Measurements from ENCODE around the gene NKX2-3.

Gene NKX2-3

DNA sequence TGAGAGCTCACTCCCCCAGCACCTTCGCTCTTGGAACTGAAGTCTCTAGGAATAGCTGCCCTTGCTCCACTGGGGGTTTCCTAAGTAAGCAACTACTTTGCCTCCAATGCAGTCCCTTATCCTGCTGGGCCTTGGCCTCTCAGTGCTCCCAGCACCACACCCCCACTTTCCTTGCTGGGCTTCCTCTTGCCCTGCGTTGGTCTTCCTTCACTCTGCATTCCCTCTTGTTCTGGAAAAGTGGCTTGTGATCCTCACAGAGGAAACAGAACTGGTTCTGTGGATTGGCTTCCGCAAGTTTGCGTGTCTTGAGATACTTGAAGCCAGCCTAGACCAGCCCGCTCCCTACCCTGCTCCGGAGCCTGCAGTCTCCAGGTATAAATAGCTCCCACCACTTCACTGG is 6.4 kb downstream of the NKX2-3 start:
- no peak for DNase-seq (ENCODE audit: low read depth)

DNA sequence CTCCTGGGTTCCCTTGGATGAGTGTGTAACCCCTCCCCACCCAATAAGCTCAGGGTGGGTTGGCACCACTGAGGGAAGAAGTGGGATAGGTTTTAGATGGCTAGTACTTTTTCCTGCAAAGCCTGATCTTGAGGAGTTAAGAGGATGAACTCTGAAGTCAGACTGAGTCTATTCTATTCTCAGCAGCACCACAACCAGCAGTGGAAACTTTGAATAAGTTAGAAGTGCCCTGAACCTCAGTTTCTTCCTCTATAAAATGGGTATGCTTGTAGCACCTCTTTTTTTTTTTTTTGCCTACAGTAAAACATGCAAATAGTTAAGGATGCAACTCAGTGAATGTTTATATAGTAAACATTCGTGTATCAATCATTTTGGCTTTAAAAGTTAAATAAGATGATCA is 7.1 kb downstream of the NKX2-3 start:
- no peak for DNase-seq (ENCODE audit: low read depth)

- DNase-seq (ENCODE audit: low read depth) = no peak
Measured at GRCh38 chr10:99540306-99540656, 7.5 kb downstream of the NKX2-3 start.

- DNase-seq (ENCODE audit: low read depth) = no peak
Measured at GRCh38 chr10:99540657-99541531, 8.2 kb downstream of the NKX2-3 start.

GRCh38 chr10:99544322-99544721 is 11.6 kb downstream of the NKX2-3 start:
- DNase-seq (ENCODE audit: low read depth) = no peak

- DNase-seq (ENCODE audit: low read depth) = no peak
Measured at GRCh38 chr10:99548041-99548530, 15.3 kb downstream of the NKX2-3 start.

DNA sequence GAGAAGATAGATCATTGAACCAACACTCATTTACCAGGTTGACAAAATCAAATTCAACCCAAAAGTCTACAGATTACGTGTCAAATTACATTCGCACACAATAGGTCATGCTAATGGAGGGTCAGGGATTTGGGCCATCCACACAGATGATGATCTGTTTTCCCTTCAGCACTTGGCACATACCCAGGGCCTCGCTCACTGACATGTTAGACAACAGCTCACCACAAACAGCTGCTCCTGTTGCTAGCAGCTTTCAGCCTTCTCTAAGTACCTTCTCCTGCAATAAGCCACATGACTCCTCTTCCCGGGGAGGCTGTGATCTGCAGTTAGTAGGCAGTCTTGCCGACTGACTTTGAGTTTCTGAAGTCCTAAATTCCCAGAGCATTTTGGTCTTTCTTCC is 18.4 kb downstream of the NKX2-3 start:
- DNase-seq (ENCODE audit: low read depth) = no peak

DNA sequence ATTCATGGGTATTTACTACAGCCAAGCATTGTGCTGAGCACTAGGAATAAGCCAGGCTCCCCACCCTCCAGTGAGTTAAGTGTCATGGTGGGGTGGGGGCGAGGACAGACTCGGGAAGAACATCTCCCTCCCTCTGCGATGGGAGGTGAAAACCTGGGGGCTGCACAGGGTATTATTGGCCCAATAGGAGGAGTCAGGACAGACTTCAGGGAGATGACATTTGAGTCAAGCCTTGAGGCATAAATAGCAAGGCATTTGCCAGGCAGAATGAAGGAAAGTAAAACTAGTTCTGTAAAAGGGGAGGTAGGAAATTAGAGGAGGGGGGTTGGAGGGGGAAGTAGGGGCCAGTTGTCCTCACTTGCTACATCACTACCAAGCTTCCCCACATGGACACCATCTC is 18.9 kb downstream of the NKX2-3 start:
- DNase-seq (ENCODE audit: low read depth) = no peak

DNA sequence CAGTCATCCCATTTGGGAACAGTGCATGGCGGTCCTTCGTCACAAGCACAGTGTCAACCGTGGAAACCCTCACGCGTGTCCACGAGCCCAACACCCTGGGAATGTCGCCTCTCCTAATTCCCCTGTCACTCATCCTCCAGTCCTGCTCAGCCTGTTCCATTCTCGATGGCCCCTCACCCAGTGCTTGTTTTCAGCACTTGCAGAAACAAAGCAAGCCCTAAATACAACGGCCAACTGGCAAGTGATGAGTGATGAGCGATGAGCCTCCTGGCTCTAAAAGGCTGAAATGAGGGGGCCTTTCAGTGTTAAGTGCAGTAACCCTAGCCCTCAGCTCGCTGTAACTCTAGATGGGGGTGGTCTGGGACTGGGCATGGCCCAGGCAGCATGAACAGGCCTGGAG is 22.6 kb downstream of the NKX2-3 start:
- DNase-seq (ENCODE audit: low read depth) = no peak

DNA sequence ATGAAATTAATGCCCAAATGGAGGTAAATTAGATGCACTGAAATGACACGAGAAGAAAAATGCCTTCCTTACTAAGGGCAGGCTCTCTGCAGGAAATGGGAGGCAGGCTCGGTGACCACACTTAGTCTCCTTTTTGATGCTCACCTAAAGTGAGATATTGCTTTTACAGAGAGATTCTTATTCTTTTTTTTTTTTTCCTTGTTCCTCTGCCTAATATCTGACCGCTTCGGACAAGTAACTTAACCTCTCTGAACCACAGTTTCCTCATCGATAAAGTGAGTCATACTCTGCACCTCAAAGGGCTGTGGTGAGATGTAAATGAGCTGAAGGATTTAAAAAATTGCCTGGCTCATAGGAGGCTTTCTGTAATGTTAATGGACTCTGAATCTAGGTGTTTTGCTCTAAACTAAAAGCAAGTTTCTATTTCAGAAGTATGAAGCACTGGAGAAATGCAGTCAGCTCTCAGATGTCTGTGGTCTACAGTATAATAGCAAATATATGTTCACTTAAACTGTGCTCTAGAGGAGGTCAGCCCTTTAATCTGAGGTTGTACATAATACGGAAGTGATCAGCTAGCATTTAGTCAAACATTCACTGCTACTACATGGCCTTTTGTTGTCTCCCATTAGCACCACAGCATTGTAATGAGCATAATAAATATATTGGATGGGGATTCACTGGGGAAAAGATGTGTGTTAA is 23.2 kb downstream of the NKX2-3 start:
- no peak for DNase-seq (ENCODE audit: low read depth)

DNA sequence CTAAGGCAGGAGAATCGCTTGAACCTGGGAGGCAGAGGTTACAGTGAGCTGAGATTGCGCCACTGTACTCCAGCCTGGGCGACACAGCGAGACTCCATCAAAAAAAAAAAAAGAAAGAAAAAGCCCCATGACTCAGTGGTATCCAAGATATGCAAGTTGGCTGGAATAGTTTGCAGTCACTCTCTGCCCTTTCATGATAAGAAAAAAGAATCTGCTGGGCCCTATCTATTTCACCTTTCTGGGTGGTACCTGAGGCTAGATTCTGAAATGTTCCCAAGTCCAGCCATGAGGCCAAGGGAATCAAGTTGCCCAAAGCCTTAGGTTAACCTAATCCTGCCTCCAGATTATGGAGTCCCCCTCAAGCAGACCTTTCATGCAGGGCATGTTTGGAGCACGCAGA is 24.3 kb downstream of the NKX2-3 start:
- DNase-seq (ENCODE audit: low read depth) = no peak

GRCh38 chr10:99558708-99559107 is 26.0 kb downstream of the NKX2-3 start:
- no peak for DNase-seq (ENCODE audit: low read depth)

DNA sequence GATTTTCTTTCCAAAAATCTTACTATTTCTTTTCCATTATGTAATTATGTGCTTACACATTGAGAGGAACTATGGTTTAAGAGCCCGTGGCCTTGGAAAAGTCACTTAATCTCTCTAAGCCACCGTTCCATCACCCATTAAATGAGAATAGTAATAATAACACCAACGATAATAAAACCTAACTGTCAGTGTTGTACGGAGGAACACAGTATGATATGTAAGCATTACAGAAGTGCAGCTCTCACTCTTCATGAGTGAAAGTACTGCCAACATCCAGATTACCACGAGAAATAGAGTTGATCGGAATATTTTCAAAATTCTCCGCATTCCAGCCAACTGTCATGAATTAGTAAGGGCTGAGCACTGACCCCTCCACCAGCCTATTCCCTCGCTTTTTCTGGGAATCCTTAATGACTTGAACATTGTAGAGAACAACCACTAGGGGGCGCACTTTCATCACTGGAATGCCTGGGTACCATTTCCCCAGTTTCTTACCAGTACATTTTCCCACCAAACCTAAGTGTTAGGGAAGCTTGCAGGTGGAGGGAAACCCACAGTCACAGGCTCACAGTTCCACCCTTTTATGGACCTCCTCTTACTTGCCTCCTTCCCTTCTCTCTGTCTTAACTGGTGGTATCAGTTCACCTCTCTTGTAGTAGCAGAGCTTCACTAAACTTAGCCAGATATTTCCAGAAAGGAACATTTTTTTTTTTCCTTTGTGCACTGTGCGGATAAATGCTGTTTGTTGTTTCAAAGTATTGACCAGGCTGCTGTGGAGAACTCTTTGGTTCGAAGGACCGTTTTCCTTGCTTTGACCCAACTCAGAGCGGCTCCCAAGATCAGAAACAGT is 27.8 kb downstream of the NKX2-3 start:
- no peak for DNase-seq (ENCODE audit: low read depth)

GRCh38 chr10:99562631-99563030 is 29.9 kb downstream of the NKX2-3 start:
- DNase-seq (ENCODE audit: low read depth) = no peak

DNA sequence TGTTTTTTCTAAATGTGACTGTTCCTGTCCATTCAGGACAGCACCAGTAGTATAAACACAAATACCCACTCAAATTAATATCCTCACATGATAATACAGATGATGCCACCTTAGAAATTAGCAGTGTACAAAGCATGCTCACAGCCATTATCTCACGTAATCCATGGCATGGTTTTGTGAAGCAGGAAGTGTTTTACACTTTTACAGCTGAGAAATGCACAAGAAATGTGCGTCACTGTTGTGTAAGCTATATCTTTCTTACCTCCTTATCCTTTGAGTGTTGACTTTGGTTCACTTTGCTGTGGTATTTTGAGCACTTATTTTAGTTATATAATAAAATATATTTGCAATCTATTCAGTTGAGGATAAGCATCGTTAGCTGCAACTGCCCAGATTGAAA is 31.6 kb downstream of the NKX2-3 start:
- no peak for DNase-seq (ENCODE audit: low read depth)

DNA sequence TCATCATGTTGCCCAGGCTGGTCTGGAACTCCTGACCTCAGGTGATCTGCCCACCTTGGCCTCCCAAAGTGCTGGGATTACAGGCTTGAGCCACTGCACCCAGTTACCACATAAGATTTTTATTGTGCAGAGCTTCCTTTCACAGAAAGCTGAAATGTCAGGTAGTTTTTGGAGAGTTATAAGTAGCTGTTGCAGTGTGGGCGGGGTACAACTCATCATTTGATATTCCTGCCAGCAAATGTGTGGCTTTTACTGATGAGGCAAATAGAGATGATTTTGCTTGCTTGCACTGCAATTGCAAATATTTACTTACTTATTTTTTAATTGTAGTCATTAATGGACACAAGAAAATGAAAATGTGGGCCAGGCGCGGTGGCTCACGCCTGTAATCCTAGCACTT is 32.4 kb downstream of the NKX2-3 start:
- no peak for DNase-seq (ENCODE audit: low read depth)

GRCh38 chr10:99569253-99569939 is 36.7 kb downstream of the NKX2-3 start:
- DNase-seq (ENCODE audit: low read depth) = no peak

DNA sequence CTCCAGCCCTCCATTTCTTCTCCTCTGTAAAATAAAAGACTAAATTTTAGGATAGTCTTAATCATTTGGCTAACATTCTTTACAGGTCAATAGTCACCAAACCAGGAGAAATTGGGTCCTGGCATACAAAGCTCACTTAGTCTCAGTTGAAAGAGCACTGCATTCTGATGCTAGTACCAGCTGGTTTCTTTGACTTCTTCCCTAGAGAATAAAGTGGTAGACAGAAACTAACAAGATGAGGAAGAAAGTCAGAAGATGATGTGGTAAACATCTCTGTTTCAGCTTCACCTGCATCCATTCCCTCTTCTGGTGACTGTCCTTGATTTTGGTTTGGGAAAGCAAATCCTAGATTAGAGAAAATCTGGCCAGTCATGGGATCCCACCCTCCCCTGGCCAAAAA is 37.2 kb downstream of the NKX2-3 start:
- no peak for DNase-seq (ENCODE audit: low read depth)

DNA sequence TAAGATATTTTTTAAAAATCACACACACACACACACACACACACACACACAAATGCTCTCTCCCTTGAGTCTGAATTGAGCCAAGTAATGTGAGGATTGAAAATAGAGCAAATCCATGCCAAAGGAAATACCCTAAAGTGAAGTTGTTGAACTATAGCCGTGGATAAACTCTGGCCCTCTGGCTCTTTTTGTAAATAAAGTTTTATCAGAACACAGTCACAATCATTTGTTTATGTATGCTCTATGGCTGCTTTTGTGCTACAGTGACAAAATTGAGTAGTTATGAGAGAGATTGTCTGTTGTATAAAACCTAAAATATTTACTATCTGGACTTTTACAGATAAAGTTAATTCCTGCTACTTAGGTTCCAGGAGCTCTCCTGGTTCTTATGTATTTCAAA is 39.1 kb downstream of the NKX2-3 start:
- no peak for DNase-seq (ENCODE audit: low read depth)

DNA sequence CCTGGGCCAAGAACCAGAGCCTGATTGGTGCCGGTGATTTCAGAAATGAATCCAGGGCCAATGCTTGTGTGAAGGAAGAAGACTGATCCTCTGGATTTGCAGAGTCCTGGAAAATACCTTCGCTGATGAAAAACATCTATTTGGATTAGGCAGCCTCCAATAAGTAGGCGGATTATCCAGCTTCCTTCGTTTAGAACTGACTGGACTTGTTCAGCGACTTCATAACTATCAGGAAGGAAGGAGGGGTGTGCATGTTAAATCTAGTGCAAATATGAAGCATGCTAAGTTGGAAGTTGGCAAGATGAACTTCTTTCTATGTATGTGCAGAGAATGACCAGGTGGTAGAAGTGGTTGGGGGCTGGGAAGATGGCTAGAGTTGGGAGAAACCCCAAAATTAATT is 41.0 kb downstream of the NKX2-3 start:
- DNase-seq (ENCODE audit: low read depth) = no peak

DNA sequence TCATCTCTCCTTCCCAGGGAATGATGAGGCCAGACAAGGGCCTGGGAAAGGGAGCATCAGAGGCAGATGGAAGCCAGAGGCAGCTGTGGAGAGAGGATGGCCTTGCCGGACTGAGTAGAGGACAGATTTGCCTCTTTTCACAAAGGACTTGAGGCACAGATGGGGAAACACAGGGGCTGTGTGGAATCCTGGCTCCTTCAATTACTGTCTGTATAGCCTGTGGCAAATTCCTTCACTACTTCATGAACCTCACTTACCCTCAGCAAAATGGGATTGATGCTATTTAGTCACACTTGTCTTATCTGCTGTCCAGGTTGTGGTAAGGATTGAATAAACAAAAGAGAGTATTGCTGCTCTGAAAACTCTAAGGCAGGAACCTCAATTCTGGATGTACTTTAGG is 47.2 kb downstream of the NKX2-3 start:
- no peak for DNase-seq (ENCODE audit: low read depth)

DNA sequence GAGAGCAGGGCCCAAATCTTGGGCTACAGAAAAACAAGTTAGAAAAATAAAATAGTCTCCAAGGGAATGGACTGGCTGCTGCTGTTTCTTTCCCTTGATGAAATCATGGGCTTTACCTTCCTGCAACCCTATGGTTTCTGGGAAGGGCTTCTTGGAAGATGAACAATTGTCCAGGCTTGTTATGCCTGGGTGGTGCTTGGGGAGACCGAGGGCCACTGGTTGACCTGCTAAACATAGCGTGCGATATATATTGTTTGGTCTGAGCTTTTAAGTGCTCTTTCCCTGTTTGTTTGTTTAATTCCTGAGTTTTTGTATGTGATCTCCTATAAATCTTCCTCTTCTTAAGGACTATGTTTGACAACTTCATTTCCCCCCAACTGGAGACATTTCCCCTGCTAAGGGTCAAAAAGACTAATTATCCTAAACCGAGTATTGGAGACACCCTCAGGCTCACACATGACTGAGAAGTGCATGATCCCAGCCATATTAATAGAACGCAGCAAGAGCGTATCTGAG is 49.6 kb downstream of the NKX2-3 start:
- no peak for DNase-seq (ENCODE audit: low read depth)
